ENCODE measurements around the gene CCNB3. TPM values are rescaled to one million over a fixed set of nuclear protein-coding genes. Genes with fewer than 3 reads are reported as not detected.

CCNB3 gene
- total and polyA plus RNA-seq, 9 of the 15 experiments (the other 6 are each of a cell fraction or from before 2014, with no cell fraction given): 0.05 to 0.25 (median 0.08) TPM; not detected in 3

DNA sequence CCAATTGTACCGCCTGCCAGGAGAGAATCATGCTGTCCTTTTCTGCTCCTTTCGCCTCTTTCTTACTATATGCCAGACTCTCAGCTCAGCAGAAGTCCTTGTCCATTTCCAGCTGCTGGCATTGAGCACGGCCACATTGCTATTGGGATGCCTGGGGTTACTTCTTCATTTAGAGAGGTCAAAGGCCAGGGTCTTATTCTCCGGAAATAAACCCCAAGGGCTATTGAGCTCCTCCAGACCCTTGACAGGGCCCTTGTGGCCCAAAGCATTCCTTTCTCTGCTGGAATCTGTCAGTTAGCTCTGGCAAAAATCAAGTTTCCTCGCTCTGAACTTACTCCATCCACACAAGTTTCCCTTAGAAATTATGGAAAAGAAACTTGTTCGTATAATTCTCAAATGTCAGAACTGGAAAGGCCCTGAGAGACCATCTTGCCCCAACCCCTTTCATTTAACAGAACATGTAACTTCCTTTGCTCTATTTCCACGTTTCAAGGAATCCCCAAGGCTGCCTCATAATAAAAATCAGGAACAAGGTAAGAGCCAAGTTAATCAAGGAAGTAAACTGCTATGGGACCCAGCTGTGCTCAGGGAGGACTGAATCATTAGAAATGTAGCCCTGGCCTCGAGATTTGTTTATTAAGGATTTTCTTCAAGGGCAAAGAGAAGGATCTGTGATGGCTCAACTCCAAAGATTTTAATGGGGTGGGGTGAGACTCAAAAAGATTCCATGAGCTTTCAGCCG lies 15.5 kb upstream of the CCNB3 start (continued):
- TF ChIP-seq, protein P1, sequence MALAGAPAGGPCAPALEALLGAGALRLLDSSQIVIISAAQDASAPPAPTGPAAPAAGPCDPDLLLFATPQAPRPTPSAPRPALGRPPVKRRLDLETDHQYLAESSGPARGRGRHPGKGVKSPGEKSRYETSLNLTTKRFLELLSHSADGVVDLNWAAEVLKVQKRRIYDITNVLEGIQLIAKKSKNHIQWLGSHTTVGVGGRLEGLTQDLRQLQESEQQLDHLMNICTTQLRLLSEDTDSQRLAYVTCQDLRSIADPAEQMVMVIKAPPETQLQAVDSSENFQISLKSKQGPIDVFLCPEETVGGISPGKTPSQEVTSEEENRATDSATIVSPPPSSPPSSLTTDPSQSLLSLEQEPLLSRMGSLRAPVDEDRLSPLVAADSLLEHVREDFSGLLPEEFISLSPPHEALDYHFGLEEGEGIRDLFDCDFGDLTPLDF (CRISPR knock-in tag; IDR thresholded peaks at IDR 0.05): no peak
- TF ChIP-seq BRD9 (IDR thresholded peaks at IDR 0.05; ENCODE audit: low read depth, partially characterized antibody) (no peak), HCFC1 (IDR thresholded peaks at IDR 0.05; ENCODE audit: low read depth, low read length) (no peak), ZNF766 (CRISPR knock-in tag; conservative IDR thresholded peaks at IDR 0.05) (no peak), ZNF212 (CRISPR knock-in tag; IDR thresholded peaks at IDR 0.05) (no peak)

DNA sequence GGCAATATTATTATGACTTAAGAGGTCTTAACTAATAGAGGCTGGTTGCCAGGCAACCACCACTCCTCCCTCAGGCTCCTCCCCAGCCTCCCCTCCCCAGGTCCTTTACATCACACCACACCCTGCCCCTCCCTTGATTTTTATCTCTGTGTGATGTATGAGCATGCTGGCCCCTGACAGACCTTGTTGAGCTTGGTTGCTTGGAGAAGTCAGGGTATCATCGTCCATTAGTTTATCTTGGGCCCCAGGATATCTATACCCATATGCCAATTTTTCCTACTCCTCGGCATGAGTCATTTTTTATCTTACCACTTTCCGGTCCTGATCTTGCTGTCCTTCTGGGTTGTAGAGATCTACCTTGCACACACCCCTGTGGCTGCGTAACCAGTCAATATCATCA lies 6.2 kb upstream of the CCNB3 start:
- Histone ChIP-seq H3K27ac (ENCODE audit: extremely low read depth, low read depth, low read length) (no peak overlapping the region; the same call in 2 of the 3 replicates), H3K4me3 (no peak overlapping the region), H3K9me3 (replicated peaks; ENCODE audit: control insufficient read depth, insufficient read depth, low read depth, low read length) (no peaks in the 10 kb centered on the region), H4K20me1 (replicated peaks; ENCODE audit: control insufficient read depth, insufficient read depth, low read length) (no peaks in the 10 kb centered on the region), H2AFZ (ENCODE audit: low read depth, low read length) (no peak overlapping the region), H3K9ac (ENCODE audit: insufficient read depth in 1 of 2, low read depth in 2 of 2, low read length in 2 of 2) (no peak overlapping the region), H3K9me1 (ENCODE audit: control insufficient read depth, insufficient read depth, low read length) (no peaks in the 10 kb centered on the region), H3K36me3 (ENCODE audit: control insufficient read depth, insufficient read depth, low read length) (no peaks in the 10 kb centered on the region), H3K4me2 (ENCODE audit: insufficient read depth, low read length) (no peak overlapping the region), H3K27me3 (ENCODE audit: control insufficient read depth in 2 of 2, insufficient read depth in 2 of 2, low read length in 2 of 2) (no peaks in the 10 kb centered on the region), H3K4me1 (replicated peaks in 1 of 2; ENCODE audit: control insufficient read depth in 2 of 2, insufficient read depth in 2 of 2, low read length in 2 of 2) (peaks cover 0 to 9% of the 10 kb centered on the region in 2 experiments; a peak in 2 of 5 replicates), H3K79me2 (ENCODE audit: control insufficient read depth, insufficient read depth, low read length) (no peaks in the 10 kb centered on the region)
- POLR2A ChIA-PET: interaction anchor here (0.5 to 1.3 kb wide), 4 partner anchors 9 to 1031 kb away, joined by 3 to 5 read pairs (median 3); no protein-coding TSS in a partner anchor
- peak; percentile 73 to 83 (median 82) for DNase-seq (ENCODE audit: extremely low read depth in 1 of 4, low spot score in 3 of 4)
- BruUV-seq (replicated peaks): no TSS peak
- CTCF ChIA-PET (ENCODE audit: low intra/inter-chr PET ratio): no interaction called here
- peak; percentile 96 for FAIRE-seq
- in situ Hi-C loops (cut with MboI): no loop called here
- WGBS (ENCODE audit: insufficient coverage, low coverage, missing lambda C conversion rate): 3% methylated on average over 4 of the region's 4 CpGs
- peak; percentile 93 for ATAC-seq
- intact Hi-C loops (cut with micrococcal nuclease): loop anchor here (2.0 kb wide), 1 partner anchor 62 kb away; no protein-coding TSS in a partner anchor
- TF ChIP-seq, protein P2, sequence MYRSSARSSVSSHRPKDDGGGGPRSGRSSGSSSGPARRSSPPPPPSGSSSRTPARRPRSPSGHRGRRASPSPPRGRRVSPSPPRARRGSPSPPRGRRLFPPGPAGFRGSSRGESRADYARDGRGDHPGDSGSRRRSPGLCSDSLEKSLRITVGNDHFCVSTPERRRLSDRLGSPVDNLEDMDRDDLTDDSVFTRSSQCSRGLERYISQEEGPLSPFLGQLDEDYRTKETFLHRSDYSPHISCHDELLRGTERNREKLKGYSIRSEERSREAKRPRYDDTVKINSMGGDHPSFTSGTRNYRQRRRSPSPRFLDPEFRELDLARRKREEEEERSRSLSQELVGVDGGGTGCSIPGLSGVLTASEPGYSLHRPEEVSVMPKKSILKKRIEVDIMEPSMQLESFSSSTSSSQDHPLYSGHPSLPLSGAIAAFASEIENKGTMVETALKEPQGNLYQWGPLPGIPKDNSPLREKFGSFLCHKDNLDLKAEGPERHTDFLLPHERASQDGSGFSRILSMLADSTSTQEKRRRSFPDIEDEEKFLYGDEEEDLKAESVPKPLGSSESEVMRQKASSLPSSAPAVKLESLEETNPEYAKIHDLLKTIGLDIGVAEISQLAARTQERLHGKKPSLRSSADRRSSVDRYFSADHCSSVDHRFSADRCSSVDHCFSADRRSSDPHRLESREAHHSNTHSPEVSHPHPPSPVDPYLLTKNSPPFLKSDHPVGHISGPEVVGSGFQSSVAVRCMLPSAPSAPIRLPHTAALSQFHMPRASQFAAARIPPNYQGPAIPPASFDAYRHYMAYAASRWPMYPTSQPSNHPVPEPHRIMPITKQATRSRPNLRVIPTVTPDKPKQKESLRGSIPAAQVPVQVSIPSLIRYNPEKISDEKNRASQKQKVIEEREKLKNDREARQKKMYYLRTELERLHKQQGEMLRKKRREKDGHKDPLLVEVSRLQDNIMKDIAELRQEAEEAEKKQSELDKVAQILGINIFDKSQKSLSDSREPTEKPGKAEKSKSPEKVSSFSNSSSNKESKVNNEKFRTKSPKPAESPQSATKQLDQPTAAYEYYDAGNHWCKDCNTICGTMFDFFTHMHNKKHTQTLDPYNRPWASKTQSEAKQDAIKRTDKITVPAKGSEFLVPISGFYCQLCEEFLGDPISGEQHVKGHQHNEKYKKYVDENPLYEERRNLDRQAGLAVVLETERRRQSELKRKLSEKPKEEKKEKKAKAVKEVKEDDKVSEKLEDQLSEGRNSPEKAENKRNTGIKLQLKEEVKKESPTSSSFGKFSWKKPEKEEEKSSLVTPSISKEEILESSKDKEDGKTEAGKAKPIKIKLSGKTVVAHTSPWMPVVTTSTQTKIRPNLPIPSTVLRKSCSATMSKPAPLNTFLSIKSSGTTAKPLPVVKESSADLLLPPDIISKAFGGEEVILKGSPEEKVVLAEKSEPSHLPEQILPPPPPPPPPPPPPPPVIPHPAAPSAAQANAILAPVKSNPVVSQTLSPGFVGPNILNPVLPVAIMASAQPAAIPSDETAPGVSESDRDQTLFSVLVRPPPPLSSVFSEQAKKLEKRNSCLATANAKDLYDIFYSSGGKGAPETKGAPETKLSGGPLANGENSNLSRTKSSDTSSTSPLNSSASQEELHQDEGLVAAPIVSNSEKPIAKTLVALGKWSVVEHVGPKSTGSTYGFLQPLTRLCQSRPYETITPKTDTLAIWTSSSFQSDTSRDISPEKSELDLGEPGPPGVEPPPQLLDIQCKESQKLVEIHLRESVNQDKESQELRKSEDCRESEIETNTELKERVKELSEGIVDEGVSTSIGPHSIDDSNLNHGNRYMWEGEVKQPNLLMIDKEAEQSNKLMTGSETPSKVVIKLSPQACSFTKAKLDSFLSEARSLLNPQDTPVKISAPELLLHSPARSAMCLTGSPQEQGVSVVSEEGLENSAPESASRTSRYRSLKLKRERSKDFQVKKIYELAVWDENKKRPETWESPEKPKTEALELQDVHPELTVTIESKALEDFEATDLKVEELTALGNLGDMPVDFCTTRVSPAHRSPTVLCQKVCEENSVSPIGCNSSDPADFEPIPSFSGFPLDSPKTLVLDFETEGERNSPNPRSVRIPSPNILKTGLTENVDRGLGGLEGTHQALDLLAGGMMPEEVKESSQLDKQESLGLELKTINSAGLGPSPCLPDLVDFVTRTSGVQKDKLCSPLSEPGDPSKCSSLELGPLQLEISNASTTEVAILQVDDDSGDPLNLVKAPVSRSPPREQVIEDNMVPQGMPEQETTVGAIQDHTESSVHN (IDR thresholded peaks at IDR 0.05; ENCODE audit: borderline replicate concordance in 1 of 2, low read depth in 1 of 2): 0 out of 4 replicates have a peak, but pooled peaks of 1 of the 2 experiments have one; percentile 40
- no peak for TF ChIP-seq MCM5 (IDR thresholded peaks at IDR 0.05; ENCODE audit: low read depth)
- TF ChIP-seq, protein P3, sequence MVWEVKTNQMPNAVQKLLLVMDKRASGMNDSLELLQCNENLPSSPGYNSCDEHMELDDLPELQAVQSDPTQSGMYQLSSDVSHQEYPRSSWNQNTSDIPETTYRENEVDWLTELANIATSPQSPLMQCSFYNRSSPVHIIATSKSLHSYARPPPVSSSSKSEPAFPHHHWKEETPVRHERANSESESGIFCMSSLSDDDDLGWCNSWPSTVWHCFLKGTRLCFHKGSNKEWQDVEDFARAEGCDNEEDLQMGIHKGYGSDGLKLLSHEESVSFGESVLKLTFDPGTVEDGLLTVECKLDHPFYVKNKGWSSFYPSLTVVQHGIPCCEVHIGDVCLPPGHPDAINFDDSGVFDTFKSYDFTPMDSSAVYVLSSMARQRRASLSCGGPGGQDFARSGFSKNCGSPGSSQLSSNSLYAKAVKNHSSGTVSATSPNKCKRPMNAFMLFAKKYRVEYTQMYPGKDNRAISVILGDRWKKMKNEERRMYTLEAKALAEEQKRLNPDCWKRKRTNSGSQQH (CRISPR knock-in tag; IDR thresholded peaks at IDR 0.05): no peak
- no peak for TF ChIP-seq EP400 (IDR thresholded peaks at IDR 0.05)

All from K562 (cell line).